Measurements from ENCODE around the gene ABCC2.

ABCC2 gene

DNA sequence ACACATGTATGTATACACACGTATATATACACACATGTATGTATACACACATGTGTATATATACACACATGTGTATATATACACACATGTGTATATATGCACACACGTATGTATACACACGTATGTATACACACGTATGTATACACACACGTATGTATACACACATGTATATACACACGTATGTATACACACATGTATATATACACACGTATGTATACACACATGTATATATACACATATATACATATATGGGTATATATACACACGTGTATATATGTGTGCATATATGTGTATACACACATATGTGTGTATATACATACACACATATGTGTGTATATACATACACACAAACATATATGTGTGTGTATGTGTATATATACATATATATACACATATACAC, 31.7 kb downstream of the ABCC2 start:
- no peak overlapping the region for H3K4me3 ChIP-seq (ENCODE audit: low read depth, low read length)
- TF ChIP-seq MYC (IDR thresholded peaks at IDR 0.05; ENCODE audit: low read depth, low read length) (no peak), POLR2A (IDR thresholded peaks at IDR 0.05; ENCODE audit: extremely low read depth, insufficient read length) (no peak)
- TF ChIP-seq, protein P1, sequence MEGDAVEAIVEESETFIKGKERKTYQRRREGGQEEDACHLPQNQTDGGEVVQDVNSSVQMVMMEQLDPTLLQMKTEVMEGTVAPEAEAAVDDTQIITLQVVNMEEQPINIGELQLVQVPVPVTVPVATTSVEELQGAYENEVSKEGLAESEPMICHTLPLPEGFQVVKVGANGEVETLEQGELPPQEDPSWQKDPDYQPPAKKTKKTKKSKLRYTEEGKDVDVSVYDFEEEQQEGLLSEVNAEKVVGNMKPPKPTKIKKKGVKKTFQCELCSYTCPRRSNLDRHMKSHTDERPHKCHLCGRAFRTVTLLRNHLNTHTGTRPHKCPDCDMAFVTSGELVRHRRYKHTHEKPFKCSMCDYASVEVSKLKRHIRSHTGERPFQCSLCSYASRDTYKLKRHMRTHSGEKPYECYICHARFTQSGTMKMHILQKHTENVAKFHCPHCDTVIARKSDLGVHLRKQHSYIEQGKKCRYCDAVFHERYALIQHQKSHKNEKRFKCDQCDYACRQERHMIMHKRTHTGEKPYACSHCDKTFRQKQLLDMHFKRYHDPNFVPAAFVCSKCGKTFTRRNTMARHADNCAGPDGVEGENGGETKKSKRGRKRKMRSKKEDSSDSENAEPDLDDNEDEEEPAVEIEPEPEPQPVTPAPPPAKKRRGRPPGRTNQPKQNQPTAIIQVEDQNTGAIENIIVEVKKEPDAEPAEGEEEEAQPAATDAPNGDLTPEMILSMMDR (IDR thresholded peaks at IDR 0.05; ENCODE audit: low read depth, low read length), result no peak
- TF ChIP-seq, protein P2, sequence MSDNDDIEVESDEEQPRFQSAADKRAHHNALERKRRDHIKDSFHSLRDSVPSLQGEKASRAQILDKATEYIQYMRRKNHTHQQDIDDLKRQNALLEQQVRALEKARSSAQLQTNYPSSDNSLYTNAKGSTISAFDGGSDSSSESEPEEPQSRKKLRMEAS (IDR thresholded peaks at IDR 0.05; ENCODE audit: low read depth, low read length), result no peak
- DNase-seq (ENCODE audit: low read depth), result no peak

DNA sequence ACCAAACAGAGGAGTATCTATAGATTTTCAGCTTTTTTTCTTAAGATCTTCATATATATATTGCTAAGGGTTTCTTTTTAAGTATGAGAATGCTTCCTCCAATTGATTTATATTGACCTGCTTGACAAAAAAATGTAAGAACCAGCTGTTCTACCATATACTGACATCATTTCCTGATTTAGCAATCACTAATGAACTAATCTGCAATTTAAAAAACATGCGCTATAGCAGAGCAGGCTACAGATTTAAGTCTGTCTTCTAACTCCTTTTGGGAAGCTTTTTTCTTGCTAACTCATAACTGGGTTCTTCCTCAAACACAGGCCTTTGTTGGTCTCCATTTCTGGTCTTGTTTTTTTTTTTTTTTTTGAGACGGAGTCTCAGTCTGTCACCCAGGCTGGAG, 33.2 kb downstream of the ABCC2 start:
- no peak for DNase-seq (ENCODE audit: low read depth)
- TF ChIP-seq, protein P2 (IDR thresholded peaks at IDR 0.05; ENCODE audit: low read depth, low read length), result no peak
- no peak for TF ChIP-seq POLR2A (IDR thresholded peaks at IDR 0.05; ENCODE audit: extremely low read depth, insufficient read length)
- no peak for TF ChIP-seq MYC (IDR thresholded peaks at IDR 0.05; ENCODE audit: low read depth, low read length)
- TF ChIP-seq, protein P1 (IDR thresholded peaks at IDR 0.05; ENCODE audit: low read depth, low read length), result no peak
- no peak overlapping the region for H3K4me3 ChIP-seq (ENCODE audit: low read depth, low read length)

- no peak for DNase-seq (ENCODE audit: low read depth)
- H3K4me3 ChIP-seq (ENCODE audit: low read depth, low read length), result no peak overlapping the region
- TF ChIP-seq POLR2A (IDR thresholded peaks at IDR 0.05; ENCODE audit: extremely low read depth, insufficient read length), result no peak
- TF ChIP-seq, protein P1 (IDR thresholded peaks at IDR 0.05; ENCODE audit: low read depth, low read length), result no peak
- TF ChIP-seq, protein P2 (IDR thresholded peaks at IDR 0.05; ENCODE audit: low read depth, low read length), result no peak
- no peak for TF ChIP-seq MYC (IDR thresholded peaks at IDR 0.05; ENCODE audit: low read depth, low read length)
Measured at GRCh38 chr10:99827936-99828335, 45.5 kb downstream of the ABCC2 start.

DNA sequence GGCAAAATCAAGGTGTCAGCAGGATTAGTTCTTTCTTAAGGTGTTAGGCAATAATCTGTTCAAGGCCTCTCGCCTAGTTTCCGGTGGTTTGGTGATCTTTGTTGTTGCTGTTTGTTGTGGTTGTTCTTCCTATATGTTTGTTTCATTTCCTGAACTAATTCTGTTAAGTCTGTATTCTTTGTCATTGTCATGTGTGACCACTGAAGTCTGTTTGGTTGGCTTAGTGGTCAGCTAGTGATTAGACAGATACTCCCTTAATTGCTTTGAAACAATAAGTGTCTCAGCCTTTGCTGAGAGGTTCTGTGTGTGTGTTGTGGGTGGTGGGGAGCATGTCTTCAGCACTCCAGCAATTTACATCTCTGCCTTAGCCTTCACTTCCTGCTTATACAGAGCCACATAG, 46.0 kb downstream of the ABCC2 start:
- no peak for DNase-seq (ENCODE audit: low read depth)
- H3K4me3 ChIP-seq (ENCODE audit: low read depth, low read length), result no peak overlapping the region
- TF ChIP-seq, protein P2 (IDR thresholded peaks at IDR 0.05; ENCODE audit: low read depth, low read length), result no peak
- TF ChIP-seq POLR2A (IDR thresholded peaks at IDR 0.05; ENCODE audit: extremely low read depth, insufficient read length) (no peak), MYC (IDR thresholded peaks at IDR 0.05; ENCODE audit: low read depth, low read length) (no peak)
- TF ChIP-seq, protein P1 (IDR thresholded peaks at IDR 0.05; ENCODE audit: low read depth, low read length), result no peak

DNA sequence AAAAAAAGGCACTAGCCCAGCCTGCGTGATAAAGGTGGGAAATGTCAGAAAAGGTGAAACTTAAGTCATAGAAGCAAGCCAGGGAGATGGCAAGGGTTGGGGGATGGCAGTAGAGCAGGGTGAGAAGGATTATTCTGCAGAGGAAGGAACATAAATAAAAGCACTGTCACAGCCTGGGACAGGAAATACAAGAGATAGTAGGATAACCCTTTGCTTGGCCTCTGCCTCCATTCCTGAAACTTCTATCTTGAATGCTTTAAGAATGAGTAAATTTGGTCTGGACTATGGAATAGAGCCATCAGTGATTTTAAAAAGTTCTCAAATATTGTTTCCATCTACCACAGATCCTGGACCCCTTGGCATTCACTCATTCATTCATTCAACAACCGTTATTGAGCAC, 50.0 kb downstream of the ABCC2 start:
- no peak for DNase-seq (ENCODE audit: low read depth)
- H3K4me3 ChIP-seq (ENCODE audit: low read depth, low read length), result no peak overlapping the region
- TF ChIP-seq, protein P2 (IDR thresholded peaks at IDR 0.05; ENCODE audit: low read depth, low read length), result no peak
- TF ChIP-seq, protein P1 (IDR thresholded peaks at IDR 0.05; ENCODE audit: low read depth, low read length), result no peak
- TF ChIP-seq MYC (IDR thresholded peaks at IDR 0.05; ENCODE audit: low read depth, low read length) (no peak), POLR2A (IDR thresholded peaks at IDR 0.05; ENCODE audit: extremely low read depth, insufficient read length) (no peak)

DNA sequence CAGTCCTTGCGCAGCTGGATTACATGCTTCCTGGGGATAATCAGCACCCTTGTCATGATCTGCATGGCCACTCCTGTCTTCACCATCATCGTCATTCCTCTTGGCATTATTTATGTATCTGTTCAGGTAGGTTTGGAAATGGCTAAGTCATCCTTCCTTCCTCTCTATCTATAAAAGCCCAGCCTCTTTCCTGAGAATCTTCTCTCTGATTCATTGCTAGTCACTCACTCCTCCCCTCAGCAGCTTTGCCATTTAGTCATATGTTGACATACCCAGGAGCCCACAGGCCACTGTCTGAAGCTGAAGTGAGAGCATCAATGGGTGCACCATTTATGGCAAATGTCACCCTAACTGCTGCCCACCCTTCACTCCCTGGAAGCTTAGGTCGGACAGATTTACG, 52.0 kb downstream of the ABCC2 start:
- no peak for DNase-seq (ENCODE audit: low read depth)
- TF ChIP-seq, protein P2 (IDR thresholded peaks at IDR 0.05; ENCODE audit: low read depth, low read length), result no peak
- no peak overlapping the region for H3K4me3 ChIP-seq (ENCODE audit: low read depth, low read length)
